H1 (cell line): ENCODE data around the gene CHN2. TPM values are rescaled to one million over a fixed set of nuclear protein-coding genes. Genes with fewer than 3 reads are reported as not detected.

ENCODE experiments used
- CTCF ChIA-PET: fragments of 300-600 bp; sonication (Branson Sonifier 250); formaldehyde crosslinking; loops from one replicate; lab custom pipeline; 2021; ENCODE audit not compliant: partially characterized antibody; lab: Charles Lee
- POLR2A ChIA-PET: fragments of 300-600 bp; sonication (Branson Sonifier 250); formaldehyde crosslinking; loops from one replicate; lab custom pipeline; 2021; ENCODE audit warnings: inconsistent platforms; ENCODE audit not compliant: partially characterized antibody; lab: Charles Lee
- DNase-seq, 2 experiments: peaks; one replicate each; pipeline versions ENCODE4 v3.0.0 to v3.0.0-alpha.2; 2010 to 2022; ENCODE audit warnings: low spot score in 2 of 2, low read depth in 1 of 2, mixed read lengths in 1 of 2
- FAIRE-seq: peaks from 2 replicates; lab custom pipeline; 2011; peaks lifted over from hg19 to GRCh38; lab: Jason Lieb, UNC
- H2AFZ ChIP-seq: 2 replicates; pipeline ENCODE4 v1.8.1; 2012; ENCODE audit warnings: low read length, inconsistent platforms
- H2AK5ac ChIP-seq: 2 replicates; pipeline ENCODE4 v1.6.1; 2013; ENCODE audit warnings: low read depth, low read length
- H2BK120ac ChIP-seq: replicated peaks from 2 replicates; pipeline ENCODE3; 2013; ENCODE audit warnings: low read depth, low read length, inconsistent platforms
- H2BK12ac ChIP-seq: 2 replicates; pipeline ENCODE4 v1.6.1; 2013; ENCODE audit warnings: low read depth, low read length
- H2BK15ac ChIP-seq: 2 replicates; pipeline ENCODE4 v1.6.1; 2013; ENCODE audit warnings: low read length
- H2BK20ac ChIP-seq: 2 replicates; pipeline ENCODE4 v1.6.1; 2013; ENCODE audit warnings: low read length
- H2BK5ac ChIP-seq: 2 replicates; pipeline ENCODE4 v1.6.1; 2013; ENCODE audit warnings: low read depth, low read length
- H3K14ac ChIP-seq: 2 replicates; pipeline ENCODE4 v1.6.1; 2013; ENCODE audit warnings: inconsistent platforms; ENCODE audit not compliant: insufficient read length
- H3K18ac ChIP-seq: 2 replicates; pipeline ENCODE4 v1.6.1; 2013; ENCODE audit warnings: low read length; ENCODE audit errors: extremely low read depth
- H3K23ac ChIP-seq: 2 replicates; pipeline ENCODE4 v1.6.1; 2013; ENCODE audit warnings: inconsistent platforms; ENCODE audit not compliant: insufficient read length
- H3K23me2 ChIP-seq: 2 replicates; pipeline ENCODE4 v1.6.1; 2013; ENCODE audit warnings: low read depth, low read length
- H3K27ac ChIP-seq: 2 replicates; pipeline ENCODE4 v1.6.1; 2011; ENCODE audit warnings: low read depth, low read length, inconsistent platforms
- H3K27me3 ChIP-seq, 4 experiments: replicated peaks in 1 of 4; 1 replicate in 1 of 4; 2 replicates in 3 of 4; pipeline versions ENCODE4 v1.6.1 to v1.8.1; 2011 to 2013; ENCODE audit warnings: low read length in 3 of 4, mild to moderate bottlenecking in 3 of 4, inconsistent platforms in 2 of 4, mixed read lengths in 2 of 4, moderate library complexity in 1 of 4; ENCODE audit not compliant: control insufficient read depth in 3 of 4, insufficient read depth in 3 of 4; ENCODE audit errors: extremely low read depth in 1 of 4
- H3K36me3 ChIP-seq, 4 experiments: 2 replicates each; pipeline versions ENCODE4 v1.6.1 to v1.8.1; 2011 to 2013; ENCODE audit warnings: mild to moderate bottlenecking in 4 of 4, low read length in 3 of 4, moderate library complexity in 2 of 4, control low read depth in 1 of 4, inconsistent platforms in 1 of 4; ENCODE audit not compliant: insufficient read depth in 4 of 4, control insufficient read depth in 2 of 4
- H3K4ac ChIP-seq: replicated peaks from 2 replicates; pipeline ENCODE3; 2013; ENCODE audit warnings: low read length, low read depth, mixed read lengths, inconsistent platforms; ENCODE audit not compliant: insufficient read length
- H3K4me1 ChIP-seq, 4 experiments: replicated peaks in 1 of 4; 1 replicate in 1 of 4; 2 replicates in 3 of 4; pipeline versions ENCODE4 v1.6.1 to v1.8.1; 2011 to 2013; ENCODE audit warnings: low read length in 3 of 4, inconsistent platforms in 2 of 4, mixed read lengths in 1 of 4; ENCODE audit not compliant: insufficient read depth in 4 of 4, control insufficient read depth in 3 of 4
- H3K4me2 ChIP-seq, 2 experiments: 2 replicates each; pipeline versions ENCODE4 v1.6.1 to v1.8.1; 2011 to 2013; ENCODE audit warnings: low read depth in 2 of 2, low read length in 2 of 2, control low read depth in 1 of 2, inconsistent platforms in 1 of 2, mild to moderate bottlenecking in 1 of 2; ENCODE audit not compliant: insufficient read depth in 1 of 2
- H3K4me3 ChIP-seq, 4 experiments: fragments of 200-600, 300-600 bp in 1 of 4; sonication (generic), shearing (Covaris generic), sonication (Bioruptor Twin) in 1 of 4; 2 replicates each; pipeline versions ENCODE4 v1.5.1 to v1.8.1; 2011 to 2016; ENCODE audit warnings: low read length in 4 of 4, low read depth in 3 of 4, control low read depth in 2 of 4, inconsistent platforms in 2 of 4, mild to moderate bottlenecking in 2 of 4, mixed read lengths in 1 of 4, moderate library complexity in 1 of 4; ENCODE audit not compliant: insufficient read depth in 2 of 4; ENCODE audit errors: extremely low read depth in 1 of 4
- H3K56ac ChIP-seq: replicated peaks from 2 replicates; pipeline ENCODE3; 2013; ENCODE audit warnings: low read depth, mild to moderate bottlenecking, mixed read lengths, low read length, inconsistent platforms; ENCODE audit not compliant: insufficient read length
- H3K79me1 ChIP-seq: 2 replicates; pipeline ENCODE4 v1.6.1; 2013; ENCODE audit warnings: low read depth, low read length, control low read depth
- H3K79me2 ChIP-seq, 2 experiments: 2 replicates each; pipeline versions ENCODE4 v1.6.1 to v1.8.1; 2012 to 2013; ENCODE audit warnings: low read length in 2 of 2, mild to moderate bottlenecking in 2 of 2, inconsistent platforms in 1 of 2; ENCODE audit not compliant: insufficient read depth in 2 of 2, control insufficient read depth in 1 of 2
- H3K9ac ChIP-seq, 4 experiments: replicated peaks in 1 of 4; 1 replicate in 1 of 4; 2 replicates in 3 of 4; pipeline versions ENCODE4 v1.6.1 to v1.8.1; 2011 to 2013; ENCODE audit warnings: low read depth in 3 of 4, low read length in 3 of 4, control low read depth in 2 of 4, mild to moderate bottlenecking in 2 of 4, moderate library complexity in 2 of 4, inconsistent platforms in 1 of 4; ENCODE audit errors: extremely low read depth in 1 of 4
- H3K9me3 ChIP-seq, 2 experiments: 2 replicates each; pipeline versions ENCODE4 v1.6.1 to v1.8.1; 2012 to 2013; ENCODE audit warnings: mild to moderate bottlenecking in 2 of 2, moderate library complexity in 2 of 2, control low read depth in 1 of 2, inconsistent platforms in 1 of 2, low read depth in 1 of 2, low read length in 1 of 2, mixed read lengths in 1 of 2; ENCODE audit not compliant: insufficient read depth in 2 of 2
- H4K20me1 ChIP-seq, 2 experiments: replicated peaks in 1 of 2; 2 replicates each; pipeline versions ENCODE3 to v1.8.1; 2011 to 2013; ENCODE audit warnings: inconsistent platforms in 2 of 2, low read length in 2 of 2, mild to moderate bottlenecking in 1 of 2; ENCODE audit not compliant: insufficient read depth in 2 of 2, control insufficient read depth in 1 of 2
- H4K5ac ChIP-seq: 2 replicates; pipeline ENCODE4 v1.6.1; 2013; ENCODE audit warnings: low read length, low read depth, mixed read lengths, inconsistent platforms; ENCODE audit not compliant: insufficient read length
- H4K8ac ChIP-seq: 2 replicates; pipeline ENCODE4 v1.8.0; 2013; ENCODE audit warnings: mild to moderate bottlenecking, moderate library complexity, low read length, inconsistent platforms; ENCODE audit not compliant: insufficient read depth; ENCODE audit errors: extremely low read depth
- H4K91ac ChIP-seq: replicated peaks from 2 replicates; pipeline ENCODE3; 2013; ENCODE audit warnings: low read length, mixed read lengths, inconsistent platforms; ENCODE audit not compliant: insufficient read length
- ATF2 ChIP-seq: IDR thresholded peaks from 2 replicates; pipeline ENCODE4 v1.6.1; 2012; ENCODE audit warnings: low read length, inconsistent platforms
- BRCA1 ChIP-seq: IDR thresholded peaks from 2 replicates; pipeline ENCODE4 v1.6.1; 2012; ENCODE audit warnings: low read depth, low read length, improper control_type of control experiment
- CEBPB ChIP-seq: IDR thresholded peaks from 2 replicates; pipeline ENCODE4 v1.6.1; 2012; ENCODE audit warnings: low read depth, low read length
- CTBP2 ChIP-seq: IDR thresholded peaks from 2 replicates; pipeline ENCODE4 v1.7.0; 2011; ENCODE audit warnings: borderline replicate concordance, mild to moderate bottlenecking, moderate library complexity, mixed read lengths, low read length; ENCODE audit not compliant: insufficient read depth, insufficient read length
- GABPA ChIP-seq: IDR thresholded peaks from 2 replicates; pipeline ENCODE4 v1.6.1; 2011; ENCODE audit warnings: mild to moderate bottlenecking, low read length, moderate library complexity, borderline replicate concordance; ENCODE audit not compliant: insufficient read depth
- JUN ChIP-seq: IDR thresholded peaks from 2 replicates; pipeline ENCODE4 v1.6.1; 2011; ENCODE audit warnings: low read depth, mild to moderate bottlenecking, improper control_type of control experiment, low read length
- KDM1A ChIP-seq: fragments of 200-600, 300-600 bp; sonication (generic); IDR thresholded peaks from 2 replicates; pipeline ENCODE4 v1.7.1; 2016; ENCODE audit warnings: mild to moderate bottlenecking, low read length, borderline replicate concordance
- KDM5A ChIP-seq: fragments of 200-600 bp; IDR thresholded peaks from 2 replicates; pipeline ENCODE4 v1.7.1; 2012; ENCODE audit warnings: mild to moderate bottlenecking, low read length, inconsistent platforms, mixed read lengths
- NRF1 ChIP-seq: IDR thresholded peaks from 2 replicates; pipeline ENCODE4 v1.6.1; 2011; ENCODE audit warnings: mild to moderate bottlenecking, low read depth, low read length, improper control_type of control experiment
- POU5F1 ChIP-seq: IDR thresholded peaks from 2 replicates; pipeline ENCODE4 v1.6.1; 2011; ENCODE audit warnings: low read depth, mild to moderate bottlenecking, low read length, moderate library complexity
- SIRT6 ChIP-seq: IDR thresholded peaks from one replicate; pipeline ENCODE4 v1.7.1; 2012; ENCODE audit warnings: low read length, inconsistent platforms
- SP2 ChIP-seq: IDR thresholded peaks from 2 replicates; pipeline ENCODE4 v1.6.1; 2012; ENCODE audit warnings: mild to moderate bottlenecking, low read length, inconsistent platforms
- TCF12 ChIP-seq: IDR thresholded peaks from 2 replicates; pipeline ENCODE4 v1.6.1; 2011; ENCODE audit warnings: low read depth, mild to moderate bottlenecking, low read length
- ZNF274 ChIP-seq: IDR thresholded peaks from 2 replicates; pipeline ENCODE4 v1.7.0; 2012; ENCODE audit warnings: low read length, borderline replicate concordance; ENCODE audit errors: extremely low read depth
- WGBS, 2 experiments: shearing (Covaris generic) in 1 of 2; methylation state at CpG; one replicate each; pipeline versions ENCODE4 v1.1.6 to v1.1.7; 2013 to 2015; ENCODE audit warnings: low lambda C conversion rate in 2 of 2, mixed read lengths in 2 of 2, inconsistent platforms in 1 of 2, low coverage in 1 of 2, missing lambda C conversion rate in 1 of 2; ENCODE audit not compliant: insufficient replicate concordance in 2 of 2, insufficient coverage in 1 of 2, insufficient read length in 1 of 2; ENCODE audit errors: extremely low coverage in 1 of 2, missing lambda C conversion rate in 1 of 2; 5-methylcytosine and 5-hydroxymethylcytosine counted together
- polyA plus RNA-seq, 7 experiments: library from polyadenylated mRNA; depleted of rRNA in 3 of 7; stranded (reverse) in 5 of 7; unstranded in 2 of 7; fragments of >200 nt in 5 of 7; fragments of 200-250 nt in 2 of 7; gene quantifications; 1 replicate in 5 of 7; 2 replicates in 1 of 7; 4 replicates in 1 of 7; pipeline versions ENCODE4 v1.2.1 to v1.2.3, GENCODE V29; 2011 to 2013; ENCODE audit warnings: missing spikeins in 2 of 7, mixed read lengths in 2 of 7
- total RNA-seq: library from RNA; stranded (reverse); fragmentation: NEBNext Ultra II Directional; extraction: Animal tissue kit (Norgen Biotek cat#: 25700); gene quantifications from 2 replicates; pipeline ENCODE4 v1.2.1, GENCODE V29; 2021

CHN2 gene
- total and polyA plus RNA-seq, 2 of the 8 experiments (the other 6 are each of a cell fraction or from before 2014, with no cell fraction given): 2.9 to 4.8 TPM

GRCh38 chr7:29326864-29327263 is 132.3 kb downstream of the CHN2 start:
- no peak overlapping the region for H4K8ac ChIP-seq
- H2BK12ac ChIP-seq: no peak overlapping the region
- H3K4ac ChIP-seq: no peak overlapping the region
- no peak overlapping the region for H2BK5ac ChIP-seq
- H3K27me3 ChIP-seq: no peaks in the 10 kb centered on the region
- 92% methylated on average over 1 of the region's 1 CpG; no CpG with 5 or more reads in 1 of the 2 experiments for WGBS, 2 experiments
- POLR2A ChIA-PET: no interaction called here
- H2BK15ac ChIP-seq: no peak overlapping the region
- no peaks in the 10 kb centered on the region for H3K79me2 ChIP-seq
- H2BK120ac ChIP-seq: no peak overlapping the region
- no peak overlapping the region for H3K4me2 ChIP-seq
- H3K27ac ChIP-seq: no peak overlapping the region
- H3K9me3 ChIP-seq: no peaks in the 10 kb centered on the region
- no peak overlapping the region for H3K14ac ChIP-seq
- no peaks in the 10 kb centered on the region for H3K36me3 ChIP-seq
- H4K20me1 ChIP-seq: no peaks in the 10 kb centered on the region
- DNase-seq: no peak
- no peak overlapping the region for H2BK20ac ChIP-seq
- no peak overlapping the region for H2AFZ ChIP-seq
- H3K23me2 ChIP-seq: no peaks in the 10 kb centered on the region
- no peak for TF ChIP-seq KDM5A
- TF ChIP-seq BRCA1: no peak
- no peak for TF ChIP-seq POU5F1
- TF ChIP-seq GABPA: no peak
- TF ChIP-seq ZNF274: no peak
- TF ChIP-seq KDM1A: no peak
- no peak for TF ChIP-seq SP2
- no peak for TF ChIP-seq JUN
- TF ChIP-seq TCF12: no peak
- no peak for TF ChIP-seq ATF2
- no peak for TF ChIP-seq SIRT6
- no peak for TF ChIP-seq NRF1
- TF ChIP-seq CTBP2: no peak
- no peak for TF ChIP-seq CEBPB
- TF ChIP-seq, all 59 proteins: peak for 0
- no peak overlapping the region for H3K23ac ChIP-seq
- H3K79me1 ChIP-seq: no peaks in the 10 kb centered on the region
- CTCF ChIA-PET: interaction anchor here (0.9 to 2.5 kb wide), 7 partner anchors 11 to 405 kb away, joined by 3 to 8 read pairs (median 3); no protein-coding TSS in a partner anchor
- no peak overlapping the region for H3K9ac ChIP-seq
- H3K4me1 ChIP-seq: peaks cover 0 to 3% (median 0%) of the 10 kb centered on the region in 4 experiments; a peak in 1 of 7 replicates
- no peak overlapping the region for H3K4me3 ChIP-seq
- H3K56ac ChIP-seq: no peak overlapping the region
- no peak overlapping the region for H4K5ac ChIP-seq
- H2AK5ac ChIP-seq: no peak overlapping the region
- H4K91ac ChIP-seq: no peak overlapping the region
- H3K18ac ChIP-seq: no peak overlapping the region
- FAIRE-seq: no peak
